HS-5 (cell line): ENCODE results near the gene ZNF511.
"Not testable (repeated sequence)": the region's sequence is repeated elsewhere in the genome, so short reads cannot be mapped to it uniquely, and the experiment has no call there.

Experiments used
- DNase-seq: peaks from one replicate; pipeline ENCODE4 v3.0.0-alpha.2; 2012; ENCODE audit warnings: low read depth

The ZNF511 gene, protein sequence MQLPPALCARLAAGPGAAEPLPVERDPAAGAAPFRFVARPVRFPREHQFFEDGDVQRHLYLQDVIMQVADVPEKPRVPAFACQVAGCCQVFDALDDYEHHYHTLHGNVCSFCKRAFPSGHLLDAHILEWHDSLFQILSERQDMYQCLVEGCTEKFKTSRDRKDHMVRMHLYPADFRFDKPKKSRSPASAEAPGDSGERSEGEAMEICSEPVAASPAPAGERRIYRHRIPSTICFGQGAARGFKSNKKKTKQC

DNA sequence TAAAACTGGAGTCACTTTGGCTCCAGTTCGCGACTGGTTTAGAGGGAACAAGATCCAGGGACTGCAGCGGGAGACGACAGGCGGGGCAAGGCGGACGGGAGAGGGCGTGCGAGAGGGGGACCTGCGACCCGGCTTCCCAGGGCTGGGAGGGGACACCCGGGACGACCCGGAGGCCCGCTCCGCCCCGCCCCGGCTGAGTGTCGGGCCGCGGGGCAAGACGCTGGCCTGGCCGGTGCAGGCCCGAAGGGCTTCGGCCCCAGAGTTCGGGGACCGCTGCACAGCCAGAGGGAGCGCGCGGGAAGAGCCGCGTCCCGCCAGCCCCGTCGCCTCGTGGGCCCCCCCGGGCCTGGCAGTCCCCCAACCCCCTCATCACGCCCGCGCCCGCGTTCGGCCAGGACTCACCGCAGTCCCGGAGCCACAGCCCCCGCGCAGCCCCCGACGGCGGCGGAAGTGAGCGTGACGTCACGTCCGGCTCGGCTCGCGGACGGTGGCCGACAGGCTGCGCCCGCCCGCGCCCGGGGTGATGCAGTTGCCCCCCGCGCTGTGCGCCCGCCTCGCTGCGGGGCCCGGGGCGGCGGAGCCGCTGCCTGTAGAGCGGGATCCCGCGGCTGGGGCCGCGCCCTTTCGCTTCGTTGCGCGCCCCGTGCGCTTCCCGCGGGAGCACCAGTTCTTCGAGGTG, at the start of gene ZNF511, which contains the start of gene TUBGCP2:
ZNF511 (plus strand) TSS at position 494 of the 679 bp plus-strand sequence; CDS start at position 524, 30 bp downstream.
TUBGCP2 (minus strand) TSS at position 452 of the 679 bp plus-strand sequence. CDS start 5,931 bp downstream, outside the sequence.
- DNase-seq: no peak

DNA sequence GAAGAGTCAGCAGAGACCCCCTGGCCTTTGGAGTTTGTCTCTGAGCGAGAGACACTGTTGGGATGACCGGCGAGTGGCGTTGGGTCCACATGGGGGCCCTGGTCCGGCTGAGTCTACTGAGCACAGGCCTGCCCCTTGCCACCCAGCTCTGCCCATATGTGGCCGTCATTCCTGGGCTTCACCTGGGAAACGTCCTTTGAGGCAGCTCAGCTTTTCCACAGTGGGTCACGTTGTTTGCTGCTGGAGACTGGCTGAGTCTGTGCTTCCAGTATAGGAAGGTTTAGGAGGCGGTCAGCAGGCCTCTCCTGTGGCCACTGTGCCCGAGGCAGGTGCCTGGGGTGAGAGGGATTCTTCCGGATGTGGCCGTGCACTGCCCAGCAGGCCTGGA, 49.1 kb upstream of the ZNF511 start:
- no peak for DNase-seq

DNA sequence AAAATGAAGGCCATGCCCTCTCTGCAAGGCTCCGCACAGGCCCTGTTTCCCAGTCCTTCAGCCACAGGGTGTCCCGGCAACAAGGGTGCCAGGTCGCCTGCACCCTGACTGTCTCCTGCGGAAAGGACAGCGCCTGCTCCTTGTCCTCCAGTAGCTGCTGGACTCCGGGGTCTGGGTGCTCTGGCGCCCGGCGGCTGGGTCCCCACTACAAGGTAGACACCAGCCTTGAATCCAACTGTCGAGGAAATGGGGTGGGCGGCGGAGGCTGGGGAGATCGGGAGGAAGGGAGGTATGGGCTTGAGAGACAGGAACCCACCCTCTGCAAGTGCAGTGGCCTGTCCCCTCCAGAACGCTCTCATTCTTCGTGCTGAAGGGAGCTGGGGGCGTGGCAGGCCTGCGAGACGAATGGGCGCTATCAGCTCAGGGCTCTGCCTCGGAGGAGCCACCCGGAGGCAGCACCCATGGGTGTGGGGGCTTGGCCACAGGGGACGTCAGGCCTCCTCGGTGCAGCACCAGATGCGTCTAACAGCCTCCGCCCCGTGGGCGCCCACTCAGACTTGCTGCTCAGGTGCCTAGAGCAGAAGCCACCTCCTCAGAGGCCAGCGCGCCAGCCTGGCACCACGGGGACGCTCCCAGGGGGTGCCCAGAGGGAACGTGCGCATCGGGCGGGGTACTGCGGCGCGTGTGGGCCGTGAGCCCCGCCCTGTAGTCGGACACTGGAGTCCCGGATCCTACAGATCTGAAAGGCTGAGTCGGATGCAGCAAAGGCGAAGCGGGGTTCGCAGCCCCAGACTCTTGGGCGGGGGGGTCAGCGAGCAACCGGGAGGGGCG, 47.6 kb upstream of the ZNF511 start:
- no peak for DNase-seq

DNA sequence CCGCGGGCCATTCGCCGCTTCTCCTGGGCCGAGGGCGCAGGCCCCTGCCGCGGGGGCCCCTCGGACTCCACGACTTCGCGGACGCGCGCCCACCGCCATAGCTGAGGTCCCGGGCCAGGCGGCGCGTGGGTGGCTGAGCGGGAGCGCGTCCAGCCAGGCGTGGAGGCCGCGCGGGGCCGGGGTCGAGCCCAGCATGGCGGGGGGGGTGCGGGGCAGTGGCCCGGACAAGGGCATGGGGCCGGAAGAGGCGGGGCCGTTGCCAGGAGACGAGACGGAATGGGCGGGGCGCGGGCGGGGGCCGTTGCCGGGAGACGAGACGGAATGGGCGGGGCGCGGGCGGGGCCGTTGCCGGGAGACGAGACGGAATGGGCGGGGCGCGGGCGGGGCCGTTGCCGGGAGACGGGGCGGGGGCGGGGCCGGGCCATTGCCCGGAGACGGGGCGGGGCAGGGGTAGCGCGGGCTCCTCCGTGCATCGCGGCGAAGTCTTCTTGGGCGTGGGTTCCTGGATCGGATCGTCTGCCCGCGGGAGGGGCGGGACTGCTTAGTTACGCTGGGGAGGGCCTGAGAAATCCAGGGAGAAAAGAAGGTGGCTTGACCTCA, 46.9 kb upstream of the ZNF511 start:
- DNase-seq: no peak

DNA sequence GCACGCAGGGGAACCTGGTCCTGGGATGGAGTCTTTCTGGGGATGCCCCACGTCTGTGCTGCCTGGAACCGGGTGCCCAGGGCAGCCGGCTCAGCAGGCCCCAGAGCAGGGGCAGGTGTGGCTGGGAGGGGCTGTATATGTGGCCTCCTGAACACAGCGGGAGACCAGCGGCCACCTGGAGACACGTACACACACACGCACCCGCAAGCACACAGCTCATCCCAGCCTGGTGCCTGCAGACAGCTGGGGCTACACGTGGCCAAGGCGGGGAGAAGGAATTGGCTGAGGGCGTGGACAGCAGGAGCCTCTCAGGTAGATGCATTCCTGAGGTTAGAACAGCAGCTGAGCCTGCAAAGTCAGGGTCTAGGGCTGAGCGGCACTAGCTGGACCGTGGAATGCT, 46.0 kb upstream of the ZNF511 start:
- no peak for DNase-seq

DNA sequence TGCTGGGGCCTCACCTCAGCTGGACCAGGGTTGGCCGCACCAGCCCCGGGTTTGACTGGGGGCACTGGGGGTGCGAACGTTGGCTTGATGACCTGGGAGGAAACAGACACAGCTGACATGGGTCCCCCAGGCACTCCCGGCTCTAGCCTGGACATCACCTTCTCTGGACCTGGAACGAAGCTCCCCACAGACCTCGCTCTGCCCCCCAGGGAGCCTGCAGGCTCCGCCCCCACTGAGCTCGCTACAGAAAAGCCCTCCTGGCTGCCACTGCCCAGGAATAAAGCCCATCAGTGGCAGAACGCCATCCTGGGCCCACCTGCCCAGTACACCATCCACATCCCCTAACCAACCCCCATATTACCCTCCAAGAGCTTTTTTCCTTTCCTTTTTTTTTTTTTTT, 45.0 kb upstream of the ZNF511 start:
- no peak for DNase-seq

DNA sequence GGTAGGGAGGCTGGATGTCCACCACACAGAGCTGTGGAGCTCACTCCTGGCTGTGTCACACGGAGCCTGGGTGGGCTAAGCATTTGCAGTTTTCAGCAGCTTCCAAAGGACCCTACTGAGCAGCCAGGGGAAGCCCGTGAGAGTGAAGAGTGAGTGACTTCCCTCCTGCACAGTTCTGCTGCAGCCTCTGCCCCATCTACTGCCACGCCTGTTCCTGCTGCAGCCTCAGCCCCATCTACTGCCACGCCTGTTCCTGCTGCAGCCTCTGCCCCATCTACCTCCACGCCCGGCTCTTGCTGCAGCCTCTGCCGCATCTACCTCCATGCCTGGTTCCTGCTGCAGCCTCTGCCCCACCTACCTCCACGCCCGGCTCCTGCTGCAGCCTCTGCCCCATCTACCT, 44.3 kb upstream of the ZNF511 start:
- no peak for DNase-seq

DNA sequence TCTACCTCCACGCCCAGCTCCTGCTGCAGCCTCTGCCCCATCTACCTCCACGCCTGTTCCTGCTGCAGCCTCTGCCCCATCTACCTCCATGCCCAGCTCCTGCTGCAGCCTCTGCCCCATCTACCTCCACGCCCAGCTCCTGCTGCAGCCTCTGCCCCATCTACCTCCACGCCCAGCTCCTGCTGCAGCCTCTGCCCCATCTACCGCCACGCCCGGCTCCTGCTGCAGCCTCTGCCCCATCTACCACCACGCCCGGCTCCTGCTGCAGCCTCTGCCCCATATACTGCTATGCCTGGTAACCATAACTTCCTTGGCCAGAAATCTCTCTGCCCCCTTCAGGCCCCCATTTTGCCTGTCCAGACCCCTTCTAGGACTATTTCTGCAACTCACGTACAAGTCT, 43.7 kb upstream of the ZNF511 start:
- not testable (repeated sequence) for DNase-seq

DNA sequence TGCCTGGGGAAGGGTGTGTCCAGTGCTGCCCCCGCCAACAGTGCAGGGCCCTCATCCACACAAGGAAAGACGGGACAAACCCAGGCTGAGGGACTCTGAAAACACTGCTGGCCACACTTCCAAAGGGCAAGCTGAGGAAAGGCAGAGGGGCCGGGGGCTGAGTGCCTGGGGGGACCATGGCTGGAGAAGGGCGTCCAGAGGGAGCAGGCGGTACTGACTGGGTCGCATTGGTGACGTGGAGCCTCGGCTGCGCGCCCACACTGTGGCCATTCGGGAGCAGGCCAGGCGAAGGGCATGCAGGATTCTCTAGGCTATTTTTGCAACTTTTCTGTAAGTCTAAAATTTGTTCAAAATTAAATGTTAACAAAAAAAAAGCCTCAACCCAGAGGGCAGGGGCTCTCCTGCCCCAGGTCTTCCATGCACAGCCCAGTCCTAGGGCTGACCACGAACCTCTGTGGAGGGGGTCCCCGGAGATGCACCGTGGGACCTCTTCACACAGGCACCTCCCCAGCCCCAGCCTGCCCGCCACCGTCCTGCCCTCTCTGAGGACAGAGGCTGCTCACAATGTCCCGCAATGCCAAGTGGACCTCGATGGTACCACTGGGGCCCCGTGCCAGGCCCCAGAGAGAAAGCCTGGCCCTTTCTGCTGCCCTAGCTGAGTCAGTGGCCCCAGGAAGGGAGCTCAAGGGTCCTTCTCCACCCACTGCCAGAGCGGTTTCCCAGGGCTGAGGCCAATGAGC, 42.5 kb upstream of the ZNF511 start:
- DNase-seq: no peak

DNA sequence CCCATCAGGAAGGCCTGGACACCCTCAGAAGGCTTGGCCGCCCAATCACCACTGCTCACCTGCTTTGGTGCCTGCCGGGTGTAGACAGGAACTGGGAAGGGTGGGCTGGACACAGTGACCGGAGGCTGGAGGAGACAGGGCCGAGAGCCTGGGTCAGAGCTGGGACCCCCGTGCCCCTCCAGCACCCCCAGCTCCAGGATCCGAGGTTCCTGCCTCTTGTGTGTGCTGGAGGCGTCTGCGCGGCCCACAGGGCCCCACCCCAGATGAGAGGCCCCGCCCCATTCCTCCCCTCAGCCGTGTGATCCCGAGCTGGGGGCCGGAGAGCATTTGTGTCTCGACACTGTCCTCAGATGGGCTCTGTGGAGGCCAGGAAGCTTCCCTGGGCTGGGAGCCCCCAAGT, 41.4 kb upstream of the ZNF511 start:
- no peak for DNase-seq

DNA sequence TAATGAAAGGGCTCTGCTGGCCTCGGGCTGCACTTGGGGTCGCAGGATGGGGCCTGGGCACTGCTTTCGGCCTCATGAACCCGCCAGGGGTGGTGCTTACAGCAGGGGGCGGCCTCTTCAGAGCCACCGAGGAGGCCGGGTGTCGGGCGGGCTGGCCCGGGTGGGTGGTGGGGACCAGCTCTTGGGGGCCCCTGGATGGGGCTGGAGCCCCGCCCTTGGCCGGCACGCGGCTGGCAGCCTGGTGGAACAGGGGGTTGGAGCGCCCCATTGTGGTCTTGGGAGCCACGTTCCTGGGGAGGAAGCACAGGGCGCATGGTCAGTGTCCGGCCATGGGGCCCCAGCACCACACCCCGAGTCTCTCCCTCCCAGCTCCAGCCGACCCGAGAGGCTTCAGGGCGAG, 40.9 kb upstream of the ZNF511 start:
- no peak for DNase-seq

DNA sequence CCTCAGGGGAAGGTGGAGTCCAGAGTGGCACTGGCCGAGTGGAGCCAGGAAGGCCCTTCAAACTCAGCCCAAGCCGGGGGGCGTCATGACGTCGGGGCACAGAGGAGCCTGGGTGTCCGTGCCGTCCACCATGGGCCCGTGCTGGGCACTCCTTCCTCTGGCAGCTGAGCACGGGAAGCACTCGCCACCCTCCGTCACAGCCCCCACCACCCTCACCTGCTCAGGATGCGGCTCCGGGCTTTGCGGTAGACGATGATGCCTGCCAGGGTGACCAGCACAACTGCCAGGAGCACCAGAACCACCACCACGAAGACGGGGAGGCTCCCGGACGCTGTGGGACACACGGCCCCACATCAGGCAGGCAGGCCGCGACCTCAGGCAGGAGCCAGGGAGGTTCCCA, 40.2 kb upstream of the ZNF511 start:
- DNase-seq: no peak

DNA sequence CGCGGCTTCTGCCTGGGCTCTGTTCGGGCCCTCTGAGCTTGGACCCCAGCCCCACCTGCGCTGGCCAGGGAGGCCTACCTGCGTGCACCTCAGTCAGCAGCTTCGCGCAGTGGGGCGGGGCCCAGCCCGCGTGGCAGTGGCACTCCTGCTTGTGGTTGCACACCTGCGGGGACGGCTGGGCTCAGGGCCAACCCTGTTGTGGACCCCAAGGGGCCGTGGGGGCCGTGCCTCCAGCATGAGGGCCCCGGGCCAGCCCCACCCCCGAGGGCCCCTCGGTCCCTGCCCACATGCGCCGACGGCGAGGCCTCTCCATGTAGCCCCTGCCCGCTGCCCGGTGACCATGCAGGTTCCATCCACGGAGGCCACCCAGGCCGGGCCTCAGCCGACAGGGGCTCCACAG, 39.3 kb upstream of the ZNF511 start:
- no peak for DNase-seq

DNA sequence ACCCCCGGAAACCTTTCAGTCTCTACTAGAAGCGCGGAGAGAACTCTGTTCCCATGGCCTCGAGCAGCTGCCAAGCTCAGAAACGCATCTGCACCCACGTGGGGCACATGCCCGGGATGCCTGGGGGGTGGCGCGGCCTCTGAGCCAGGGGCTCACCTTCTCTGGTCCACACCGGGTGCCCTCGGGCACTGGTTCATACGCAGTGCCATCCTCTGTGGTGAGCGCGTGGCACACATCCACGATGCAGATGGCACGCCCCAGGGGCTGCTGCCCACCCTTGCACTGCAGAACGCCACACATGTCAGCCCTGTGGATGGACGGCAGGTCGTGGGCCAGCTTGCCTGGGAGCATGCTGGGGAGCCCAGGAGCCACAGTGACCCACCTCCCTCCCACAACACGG, 38.5 kb upstream of the ZNF511 start:
- DNase-seq: no peak

DNA sequence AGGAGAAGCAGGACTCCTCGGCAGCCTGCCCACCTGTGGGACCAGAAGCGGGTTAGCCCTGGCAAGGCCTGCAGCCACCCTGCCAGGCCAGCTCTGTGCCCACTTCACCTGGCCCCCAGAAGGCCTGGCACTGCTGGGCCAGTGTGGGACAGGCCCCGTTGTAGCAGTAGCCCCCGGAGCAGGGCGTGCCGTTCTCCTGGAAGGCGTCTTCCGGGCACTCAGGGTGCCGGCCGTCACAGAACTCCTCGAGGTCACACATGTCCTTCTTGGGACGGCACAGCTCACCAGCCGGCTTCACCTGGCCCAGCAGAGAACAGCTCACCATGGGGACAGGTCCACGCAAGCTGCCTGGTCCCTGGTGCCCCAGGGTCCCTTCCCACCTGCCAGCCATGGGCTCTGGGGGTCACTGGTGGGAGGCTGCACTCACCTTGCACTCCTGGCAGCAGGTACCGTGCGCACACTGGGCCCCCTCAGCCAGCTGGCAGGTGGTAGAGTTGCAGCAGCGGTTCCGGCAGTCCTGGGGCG, 37.9 kb upstream of the ZNF511 start:
- DNase-seq: no peak

DNA sequence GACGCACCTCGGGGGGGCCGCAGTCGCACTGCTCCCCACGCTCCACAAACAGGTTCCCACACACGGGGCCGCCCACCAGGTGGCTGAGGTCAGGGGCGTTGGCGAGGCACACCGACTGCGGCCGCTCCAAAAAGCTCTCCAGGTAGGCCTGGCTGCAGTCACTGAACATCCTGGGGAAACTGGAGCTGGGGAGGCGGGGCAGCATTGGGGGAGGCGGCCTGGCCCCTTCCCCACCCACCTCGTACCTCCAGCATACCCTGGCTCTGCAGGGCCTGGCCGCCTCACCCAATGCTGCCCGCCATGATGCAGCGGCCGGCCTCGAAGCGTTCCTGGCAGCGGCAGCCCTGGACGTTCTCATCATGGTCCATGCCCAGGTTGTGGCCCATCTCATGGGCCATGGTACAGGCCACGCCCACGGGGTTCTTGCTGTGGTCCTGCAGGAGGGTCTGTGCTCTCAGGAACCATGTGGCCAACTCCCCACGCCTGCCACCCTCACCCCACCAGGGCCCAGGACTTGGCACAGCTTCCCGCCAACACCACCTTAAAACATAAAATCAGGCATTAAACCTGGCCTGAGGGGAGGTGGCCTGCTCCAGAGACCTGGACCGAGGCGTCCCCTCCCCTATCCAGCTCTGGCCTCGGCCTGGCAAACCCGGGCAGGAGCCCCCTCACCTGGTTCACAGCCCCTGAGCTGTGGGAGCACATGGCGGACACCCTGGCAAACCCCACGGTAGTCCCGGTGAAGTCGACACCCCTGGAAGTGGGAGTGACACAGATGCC, 37.0 kb upstream of the ZNF511 start:
- DNase-seq: no peak

DNA sequence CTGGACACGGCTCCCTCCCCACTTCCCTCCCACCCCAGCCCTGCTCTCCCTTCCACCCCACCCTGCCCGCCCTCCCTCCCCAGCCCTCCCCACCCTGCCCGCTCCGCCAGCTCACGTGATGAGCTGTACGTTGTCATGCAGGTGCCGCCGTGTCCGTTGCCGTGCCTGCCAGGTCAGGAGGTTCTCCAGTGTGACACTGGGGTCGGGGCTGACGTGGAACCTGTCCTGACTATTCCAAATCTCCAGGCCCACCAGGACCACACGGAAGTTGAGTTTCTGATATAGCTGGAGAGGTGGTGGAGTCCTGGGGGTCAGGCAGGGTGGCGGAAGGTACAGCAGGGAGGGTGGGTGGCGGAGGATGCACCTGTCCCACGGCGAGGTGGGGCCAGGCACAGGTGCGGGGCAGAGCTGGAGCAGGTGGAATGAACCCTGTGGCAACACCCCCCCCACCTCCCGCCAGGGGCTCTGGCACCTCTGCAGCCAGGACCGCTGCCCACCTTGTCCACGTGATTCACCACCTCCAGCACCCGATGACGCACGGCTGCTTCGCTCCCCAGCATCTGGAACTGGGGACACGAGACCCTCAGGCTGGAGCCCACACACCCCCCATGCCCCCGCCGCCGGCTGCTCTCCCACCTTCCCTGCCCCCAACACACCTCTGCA, 36.3 kb upstream of the ZNF511 start:
- no peak for DNase-seq

DNA sequence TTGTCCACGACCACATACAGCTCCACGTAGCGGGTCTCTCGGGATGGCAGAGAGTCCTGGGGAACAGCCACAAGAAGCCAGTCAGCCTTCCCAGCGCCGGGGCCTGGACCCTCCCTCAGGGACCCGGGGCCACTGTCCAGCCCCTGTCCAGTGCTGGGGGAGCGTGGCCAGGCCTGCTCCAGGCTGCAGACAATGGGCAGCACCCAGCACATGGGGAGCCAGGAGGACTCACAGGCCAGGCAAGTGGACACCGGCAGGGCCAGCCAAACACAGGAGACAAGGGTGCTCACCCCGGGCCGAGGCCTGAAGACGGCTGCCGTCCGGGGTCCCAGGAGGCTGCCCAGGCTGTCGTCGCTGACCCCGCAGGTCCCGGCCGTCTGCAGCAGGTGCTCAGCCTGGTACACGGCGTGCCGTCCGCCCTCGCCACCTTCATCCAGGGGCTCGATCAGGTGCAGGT, 35.7 kb upstream of the ZNF511 start:
- no peak for DNase-seq

DNA sequence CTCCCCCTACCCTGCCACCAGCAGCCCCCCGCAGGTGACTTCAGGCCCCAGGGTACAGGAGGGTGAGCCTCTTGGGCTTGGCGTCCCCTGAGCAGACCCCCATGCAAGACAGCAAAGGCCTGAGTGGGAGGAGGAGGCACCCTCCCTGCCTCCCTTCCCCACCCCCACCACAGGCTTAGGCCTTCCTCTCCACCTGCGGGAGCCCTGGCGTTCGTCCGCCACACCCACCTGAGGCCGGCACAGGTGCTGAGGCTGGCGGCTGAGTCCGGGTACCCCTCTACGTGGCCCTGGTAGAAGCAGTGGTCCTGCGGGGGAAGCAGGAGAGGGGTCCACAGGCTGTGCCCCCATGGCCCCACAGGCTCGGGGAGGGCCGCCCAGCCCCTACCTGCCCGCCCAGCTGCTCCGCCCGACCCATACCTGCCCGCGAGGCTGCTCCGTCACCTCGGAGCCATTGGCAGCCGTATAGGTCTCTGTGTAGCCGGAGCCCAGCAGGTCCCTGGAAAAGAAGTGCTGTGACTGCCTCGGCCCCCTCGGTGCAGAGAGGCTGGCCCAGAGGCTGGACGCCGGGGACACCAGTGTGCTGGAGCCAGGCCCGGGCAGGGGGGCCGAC, 35.1 kb upstream of the ZNF511 start:
- no peak for DNase-seq
